Body of pancreas (tissue), 4 donors: ENCODE measurements around the gene PAK4. TPM values are rescaled to one million over a fixed set of nuclear protein-coding genes. Genes with fewer than 3 reads are reported as not detected.

ENCODE experiments used
- ATAC-seq: fragments of 150-250 bp; one replicate; pipeline ENCODE4 v1.9.1; 2016
- DNase-seq, 4 donors: peaks; one replicate each; pipeline ENCODE4 v3.0.0-alpha.2; 2019
- H3K27ac ChIP-seq, 4 donors: fragments of 200-600 bp; sonication (generic); 1 replicate in 3 of 4; 2 replicates in 1 of 4; pipeline versions ENCODE4 v1.5.1 to v1.6.1; 2016 to 2019; ENCODE audit warnings: mild to moderate bottlenecking in 1 of 4, mixed read lengths in 1 of 4, moderate library complexity in 1 of 4
- H3K27me3 ChIP-seq, 2 donors: fragments of 200-600 bp; sonication (generic); one replicate each; pipeline ENCODE4 v1.6.0; 2016; ENCODE audit warnings: mild to moderate bottlenecking in 1 of 2
- H3K36me3 ChIP-seq, 2 donors: fragments of 200-600 bp; sonication (generic); replicated peaks in 1 of 2; 2 replicates each; pipeline ENCODE4 v1.5.1; 2016; ENCODE audit warnings: low read depth in 2 of 2; ENCODE audit not compliant: insufficient read depth in 1 of 2
- H3K4me1 ChIP-seq: fragments of 200-600 bp; sonication (generic); one replicate; pipeline ENCODE4 v1.6.0; 2016
- H3K4me3 ChIP-seq, 2 donors: fragments of 200-600 bp; sonication (generic); 1 replicate in 1 of 2; 2 replicates in 1 of 2; pipeline ENCODE4 v1.5.1; 2016 to 2019
- H3K9me3 ChIP-seq, 3 donors: fragments of 200-600 bp; sonication (generic); 1 replicate in 2 of 3; 2 replicates in 1 of 3; pipeline ENCODE4 v1.5.1; 2016
- POLR2A ChIP-seq, 3 donors: fragments of 450-650 bp; IDR thresholded peaks; one replicate each; pipeline ENCODE4 v1.6.1; 2016; ENCODE audit warnings: antibody characterized with exemption in 3 of 3, mild to moderate bottlenecking in 2 of 3
- WGBS, 2 donors: methylation state at CpG; one replicate each; pipeline ENCODE4 v1.1.5; 2017; 5-methylcytosine and 5-hydroxymethylcytosine counted together
- intact Hi-C: fragments of 100-400 bp; cut with DNase I; formaldehyde crosslinking; loops from one replicate; pipeline ENCODE4 v1.15.1; 2023
- total RNA-seq, 2 donors: library from RNA; depleted of rRNA; stranded (reverse); fragments of >200 nt; gene quantifications; one replicate each; pipeline ENCODE4 v1.1.0, GENCODE V29; 2016
- TF ChIP-seq, protein P1 (sequence below), 7 experiments: fragments of 450-650 bp in 4 of 7; fragments of 200-600 bp in 3 of 7; sonication (generic) in 3 of 7; IDR thresholded peaks; one replicate each; pipeline ENCODE4 v1.5.1; 2016 to 2019; ENCODE audit warnings: antibody characterized with exemption in 7 of 7

PAK4 gene
- total RNA-seq, 2 donors from 2014 or later = 18.9 to 40.2 TPM

DNA sequence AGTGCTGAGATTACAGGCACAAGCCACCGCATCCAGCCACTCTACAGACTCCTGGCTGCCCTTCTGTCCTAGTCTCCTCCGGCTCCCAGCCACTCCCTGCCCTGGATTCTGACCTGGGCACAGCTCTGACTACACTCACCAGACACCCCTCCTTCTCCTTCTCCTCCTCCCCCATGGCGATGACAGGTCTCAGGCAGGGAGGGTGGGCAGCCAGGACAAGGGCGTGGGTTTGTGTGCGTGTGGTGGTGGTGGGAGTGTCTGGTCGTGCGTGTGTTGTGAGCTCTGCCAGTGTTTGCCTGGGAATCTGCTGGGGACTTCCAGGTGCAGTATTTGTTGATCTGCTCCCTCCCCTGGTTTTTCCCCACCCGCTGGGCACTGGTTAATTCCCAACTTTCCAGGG is 68.2 kb downstream of the PAK4 start:
- Histone ChIP-seq H3K27ac (peak overlapping the region; percentile 70 to 84 (median 76)), H3K36me3 (no peaks in the 10 kb centered on the region), H3K4me1 (peaks cover 56% of the 10 kb centered on the region), H3K27me3 (no peaks in the 10 kb centered on the region), H3K4me3 (no peak overlapping the region), H3K9me3 (no peaks in the 10 kb centered on the region)
- 8 to 10% methylated on average over 8 of the region's 8 CpGs for WGBS, 2 donors
- peak in 1 of 3 donors; percentile 54 for TF ChIP-seq POLR2A (IDR thresholded peaks at IDR 0.05)
- TF ChIP-seq, protein P1, sequence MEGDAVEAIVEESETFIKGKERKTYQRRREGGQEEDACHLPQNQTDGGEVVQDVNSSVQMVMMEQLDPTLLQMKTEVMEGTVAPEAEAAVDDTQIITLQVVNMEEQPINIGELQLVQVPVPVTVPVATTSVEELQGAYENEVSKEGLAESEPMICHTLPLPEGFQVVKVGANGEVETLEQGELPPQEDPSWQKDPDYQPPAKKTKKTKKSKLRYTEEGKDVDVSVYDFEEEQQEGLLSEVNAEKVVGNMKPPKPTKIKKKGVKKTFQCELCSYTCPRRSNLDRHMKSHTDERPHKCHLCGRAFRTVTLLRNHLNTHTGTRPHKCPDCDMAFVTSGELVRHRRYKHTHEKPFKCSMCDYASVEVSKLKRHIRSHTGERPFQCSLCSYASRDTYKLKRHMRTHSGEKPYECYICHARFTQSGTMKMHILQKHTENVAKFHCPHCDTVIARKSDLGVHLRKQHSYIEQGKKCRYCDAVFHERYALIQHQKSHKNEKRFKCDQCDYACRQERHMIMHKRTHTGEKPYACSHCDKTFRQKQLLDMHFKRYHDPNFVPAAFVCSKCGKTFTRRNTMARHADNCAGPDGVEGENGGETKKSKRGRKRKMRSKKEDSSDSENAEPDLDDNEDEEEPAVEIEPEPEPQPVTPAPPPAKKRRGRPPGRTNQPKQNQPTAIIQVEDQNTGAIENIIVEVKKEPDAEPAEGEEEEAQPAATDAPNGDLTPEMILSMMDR (IDR thresholded peaks at IDR 0.05) = peak in 1 of 7 experiments; percentile 5
- DNase-seq = peak; percentile 78 to 91 (median 86)
- intact Hi-C loops = no loop called here
- peak; percentile 83 for ATAC-seq

DNA sequence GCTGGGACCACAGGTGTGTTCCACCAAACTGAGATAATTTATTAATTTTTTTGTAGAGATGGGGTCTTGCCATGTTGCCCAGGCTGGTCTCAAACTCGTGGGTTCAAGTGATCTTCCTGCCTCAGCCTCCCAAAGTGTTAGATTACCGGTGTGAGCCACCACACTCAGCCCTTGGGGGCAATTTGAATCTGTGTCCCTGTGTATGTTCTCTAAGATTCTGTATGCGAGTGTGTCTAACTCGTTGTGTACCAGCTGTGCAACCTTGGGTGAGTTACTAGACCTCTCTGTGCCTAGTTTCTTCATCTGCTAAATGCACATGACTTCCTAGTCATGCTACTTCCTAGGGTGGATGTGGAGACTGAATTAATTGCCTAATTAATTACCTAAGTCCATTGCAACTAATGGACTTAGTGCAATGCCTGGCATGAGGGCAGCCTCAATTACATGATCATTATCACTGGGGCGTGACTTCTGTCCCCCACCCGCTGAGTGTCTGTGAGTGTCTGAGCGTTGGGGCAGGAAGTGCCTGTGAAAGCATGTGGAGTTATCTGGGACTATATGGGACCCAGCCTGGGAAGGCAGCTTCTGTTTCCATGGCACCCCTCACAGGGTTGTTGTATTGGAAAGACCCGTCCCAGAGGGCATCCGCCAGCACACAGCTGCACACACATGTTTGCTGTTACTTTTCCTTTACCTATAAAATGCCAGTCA is 69.4 kb downstream of the PAK4 start:
- H3K9me3 ChIP-seq = no peaks in the 10 kb centered on the region
- 32 to 33% methylated on average over 8 to 9 of the region's 9 CpGs for WGBS, 2 donors
- H3K27ac ChIP-seq = peak overlapping the region; percentile 56 to 81 (median 68)
- intact Hi-C loops = no loop called here
- H3K27me3 ChIP-seq = no peaks in the 10 kb centered on the region
- ATAC-seq (no peak), DNase-seq (peak; percentile 38 to 70 (median 66))
- no peak overlapping the region for H3K4me3 ChIP-seq
- no peaks in the 10 kb centered on the region for H3K36me3 ChIP-seq
- peaks cover 67% of the 10 kb centered on the region for H3K4me1 ChIP-seq
- TF ChIP-seq, protein P1 (IDR thresholded peaks at IDR 0.05) = no peak
- no peak for TF ChIP-seq POLR2A (IDR thresholded peaks at IDR 0.05)

DNA sequence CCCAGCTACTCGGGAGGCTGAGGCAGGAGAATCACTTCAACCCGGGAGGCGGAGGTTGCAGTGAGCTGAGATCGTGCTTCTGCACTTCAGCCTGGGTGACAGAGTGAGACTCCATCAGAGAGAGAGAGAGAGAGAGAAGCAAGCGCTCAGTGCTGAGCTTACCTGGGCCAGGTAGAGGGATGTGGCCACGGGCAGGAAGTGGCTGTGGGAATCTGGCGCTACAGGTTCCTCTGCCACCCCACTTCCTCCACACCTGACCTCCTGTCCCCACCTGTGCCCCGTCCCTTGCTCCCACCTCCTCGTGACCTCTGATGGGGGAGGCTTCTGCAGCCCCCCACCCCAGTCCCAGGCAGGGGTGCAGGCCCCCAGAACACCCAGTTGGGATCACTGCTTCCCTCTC is 70.2 kb downstream of the PAK4 start:
- H3K4me3 ChIP-seq = no peak overlapping the region
- H3K9me3 ChIP-seq = no peaks in the 10 kb centered on the region
- DNase-seq (peak; percentile 41 to 63 (median 52)), ATAC-seq (no peak)
- 21 to 23% methylated on average over 8 to 9 of the region's 9 CpGs for WGBS, 2 donors
- H3K4me1 ChIP-seq = peaks cover 75% of the 10 kb centered on the region
- TF ChIP-seq, protein P1 (IDR thresholded peaks at IDR 0.05) = no peak
- TF ChIP-seq POLR2A (IDR thresholded peaks at IDR 0.05) = no peak
- intact Hi-C loops = no loop called here
- H3K27me3 ChIP-seq = no peaks in the 10 kb centered on the region
- no peaks in the 10 kb centered on the region for H3K36me3 ChIP-seq
- H3K27ac ChIP-seq = peak overlapping the region; percentile 33 to 81 (median 60)

DNA sequence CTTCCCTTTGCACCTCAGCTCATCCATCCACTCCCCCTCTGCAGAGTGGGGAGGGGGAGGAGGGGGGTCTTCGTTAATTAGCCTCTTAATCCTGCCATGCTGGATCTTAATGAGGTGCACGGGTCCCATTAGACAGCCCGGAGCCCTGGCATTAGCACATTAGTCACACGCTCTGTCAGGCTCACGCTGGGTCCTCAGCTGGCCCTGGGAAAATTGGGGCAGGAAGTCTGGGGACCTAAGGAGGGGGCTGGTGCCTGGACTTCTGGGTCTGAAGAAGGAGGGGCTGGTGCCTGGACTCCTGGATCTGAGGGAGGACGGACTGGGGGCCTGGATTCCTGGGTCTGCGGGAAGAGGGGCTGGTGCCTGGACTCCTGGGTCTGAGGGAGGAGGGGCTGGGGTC is 70.7 kb downstream of the PAK4 start:
- Histone ChIP-seq H3K27ac (peak overlapping the region in 3 of 4 donors; percentile 33 to 81 (median 56)), H3K9me3 (no peaks in the 10 kb centered on the region), H3K36me3 (no peaks in the 10 kb centered on the region), H3K27me3 (no peaks in the 10 kb centered on the region), H3K4me1 (peaks cover 76% of the 10 kb centered on the region), H3K4me3 (no peak overlapping the region)
- ATAC-seq = no peak
- no peak for TF ChIP-seq POLR2A (IDR thresholded peaks at IDR 0.05)
- TF ChIP-seq, protein P1 (IDR thresholded peaks at IDR 0.05) = no peak
- WGBS, 2 donors = 6 to 10% methylated on average over 3 to 7 of the region's 7 CpGs
- DNase-seq = no peak
- intact Hi-C loops = no loop called here
